ENCODE data around the gene CD28. TPM values are rescaled to one million over a fixed set of nuclear protein-coding genes. Genes with fewer than 3 reads are reported as not detected.

CD28 gene
- total RNA-seq, 1 donor from 2014 or later = 4.0 TPM

DNA sequence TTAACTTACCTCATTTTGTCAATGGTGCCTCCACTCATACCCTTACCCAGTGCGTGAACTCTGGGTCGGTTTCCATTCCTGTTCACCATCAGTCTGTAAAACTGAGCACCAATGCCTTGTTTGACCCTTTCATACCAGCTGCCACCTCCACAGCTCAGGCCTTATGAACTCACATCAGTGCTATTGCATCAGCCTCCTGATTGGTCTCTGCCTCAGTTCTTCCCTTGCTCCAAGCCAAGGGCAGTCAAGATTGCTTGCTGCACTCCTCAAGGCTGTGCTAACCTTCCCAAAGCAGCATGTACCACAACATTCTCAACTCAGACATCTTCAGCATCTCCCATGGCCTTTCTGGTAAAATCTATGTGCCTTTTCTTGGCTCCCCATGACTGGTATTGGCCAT lies 9.3 kb downstream of the CD28 start:
- no peak overlapping the region for H3K4me3 ChIP-seq
- H3K36me3 ChIP-seq = no peaks in the 10 kb centered on the region
- no peaks in the 10 kb centered on the region for H3K4me1 ChIP-seq
- DNase-seq (ENCODE audit: low spot score in 2 of 2) = no peak
- intact Hi-C loops (cut with DNase I) = no loop called here
- TF ChIP-seq CTCF (IDR thresholded peaks at IDR 0.05) = no peak
- H3K9me3 ChIP-seq = no peaks in the 10 kb centered on the region
- no peaks in the 10 kb centered on the region for H3K27me3 ChIP-seq
- H3K27ac ChIP-seq = no peak overlapping the region

- no peak for DNase-seq (ENCODE audit: low spot score in 2 of 2)
- no peak for TF ChIP-seq CTCF (IDR thresholded peaks at IDR 0.05)
- no peak overlapping the region for H3K4me3 ChIP-seq
- H3K27ac ChIP-seq = no peak overlapping the region
- H3K36me3 ChIP-seq = no peaks in the 10 kb centered on the region
- intact Hi-C loops (cut with DNase I) = no loop called here
- no peaks in the 10 kb centered on the region for H3K4me1 ChIP-seq
- no peaks in the 10 kb centered on the region for H3K9me3 ChIP-seq
- H3K27me3 ChIP-seq = no peaks in the 10 kb centered on the region
These were observed 11.6 kb downstream of the CD28 start for GRCh38 chr2:203718087-203718486.

DNA sequence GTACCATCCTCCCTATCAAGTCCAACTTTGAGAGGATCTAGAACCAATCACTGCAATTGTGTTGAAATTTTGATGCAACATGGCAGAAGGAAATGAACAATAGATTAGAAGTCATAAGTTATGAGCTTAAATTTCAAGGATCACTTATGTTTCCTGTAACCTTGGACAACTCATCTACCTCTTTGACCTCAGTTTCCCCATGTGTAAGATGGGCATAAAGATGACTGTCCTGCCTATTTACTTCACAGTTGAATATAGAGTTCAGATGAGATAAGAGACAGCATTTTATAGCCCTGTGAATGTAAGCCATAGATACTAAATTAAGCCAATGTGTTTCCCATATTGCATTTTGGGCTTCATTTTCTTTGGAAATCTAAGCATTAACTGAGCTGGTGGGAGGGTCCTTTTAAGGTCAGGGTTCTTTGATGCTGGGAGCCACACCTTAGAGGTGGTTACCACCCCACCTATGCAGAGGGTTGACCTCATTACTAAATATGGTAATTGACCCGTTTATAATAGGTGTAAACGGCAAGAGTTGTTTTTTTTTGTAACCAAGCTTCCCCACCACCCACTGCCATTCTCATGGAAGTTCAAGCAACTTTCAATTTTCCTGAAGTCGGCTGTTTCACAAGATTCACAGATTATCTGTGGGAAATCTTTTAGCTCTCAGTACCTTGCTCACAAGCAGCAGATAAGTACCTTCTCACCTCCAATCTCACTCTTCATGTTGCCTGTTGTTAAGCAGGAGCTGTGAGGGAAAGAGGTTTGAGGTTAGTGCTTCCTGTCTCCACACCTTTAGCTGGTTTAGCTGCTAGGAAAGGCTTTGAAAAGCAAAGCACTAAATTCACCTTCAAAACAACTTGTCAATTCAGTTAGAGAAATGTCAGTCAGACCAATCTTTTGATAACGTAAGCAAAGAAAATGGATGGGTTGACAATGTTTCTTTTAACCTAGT lies 13.3 kb downstream of the CD28 start:
- H3K27ac ChIP-seq = no peak overlapping the region
- no peak overlapping the region for H3K4me3 ChIP-seq
- no peak for TF ChIP-seq CTCF (IDR thresholded peaks at IDR 0.05)
- no peaks in the 10 kb centered on the region for H3K36me3 ChIP-seq
- no peaks in the 10 kb centered on the region for H3K27me3 ChIP-seq
- intact Hi-C loops (cut with DNase I) = no loop called here
- H3K9me3 ChIP-seq = no peaks in the 10 kb centered on the region
- no peak for DNase-seq (ENCODE audit: low spot score in 2 of 2)
- H3K4me1 ChIP-seq = no peaks in the 10 kb centered on the region

- no peaks in the 10 kb centered on the region for H3K27me3 ChIP-seq
- H3K27ac ChIP-seq = no peak overlapping the region
- no peak for TF ChIP-seq CTCF (IDR thresholded peaks at IDR 0.05)
- DNase-seq (ENCODE audit: low spot score in 2 of 2) = no peak
- no peaks in the 10 kb centered on the region for H3K4me1 ChIP-seq
- H3K4me3 ChIP-seq = no peak overlapping the region
- intact Hi-C loops (cut with DNase I) = no loop called here
- H3K9me3 ChIP-seq = no peaks in the 10 kb centered on the region
- H3K36me3 ChIP-seq = no peaks in the 10 kb centered on the region
These were observed 14.7 kb downstream of the CD28 start for GRCh38 chr2:203720915-203721672.

DNA sequence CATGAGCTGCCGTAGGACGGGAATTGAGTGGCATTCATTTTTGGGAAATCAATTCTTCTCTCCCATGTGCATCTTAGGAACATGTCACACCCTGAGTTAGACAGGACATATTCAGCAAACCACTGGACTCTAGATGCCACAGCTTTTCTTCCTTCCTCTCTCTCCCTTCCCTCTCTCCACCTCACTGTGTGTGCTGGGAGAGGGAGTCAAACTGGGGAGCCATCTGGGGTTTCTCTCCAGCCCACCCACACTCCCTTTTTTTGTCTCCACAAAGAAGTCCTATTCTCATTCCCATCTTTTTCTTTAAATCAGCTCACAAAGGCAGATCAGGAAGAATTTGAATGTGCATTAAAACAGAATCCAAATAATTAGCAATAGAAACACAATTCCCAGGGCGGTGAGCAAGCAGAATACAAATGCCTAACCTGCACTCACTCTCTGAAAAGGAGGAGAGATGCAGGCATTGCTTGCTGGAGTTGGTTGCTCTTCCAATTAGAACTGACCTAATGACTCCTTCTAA lies 15.4 kb downstream of the CD28 start:
- no peak for DNase-seq (ENCODE audit: low spot score in 2 of 2)
- Histone ChIP-seq H3K9me3 (no peaks in the 10 kb centered on the region), H3K27me3 (no peaks in the 10 kb centered on the region), H3K27ac (no peak overlapping the region), H3K4me1 (no peaks in the 10 kb centered on the region), H3K36me3 (no peaks in the 10 kb centered on the region), H3K4me3 (no peak overlapping the region)
- TF ChIP-seq CTCF (IDR thresholded peaks at IDR 0.05) = no peak
- intact Hi-C loops (cut with DNase I) = no loop called here

Data from ascending aorta (tissue), 2 donors.